Loucy (cell line): ENCODE measurements around the gene CALCB.

Source experiments
- EZH2phosphoT487 ChIP-seq: fragments of 200-600 bp; IDR thresholded peaks from 2 replicates; pipeline ENCODE4 v1.6.1; 2018; ENCODE audit warnings: antibody characterized with exemption, mild to moderate bottlenecking, moderate library complexity, borderline replicate concordance
- TF ChIP-seq, protein P1 (sequence below): fragments of 200-600 bp; sonication (generic); conservative IDR thresholded peaks from 2 replicates; pipeline ENCODE4 v1.5.1; 2014; ENCODE audit warnings: mild to moderate bottlenecking, antibody characterized with exemption, low read length

- TF ChIP-seq, protein P1, sequence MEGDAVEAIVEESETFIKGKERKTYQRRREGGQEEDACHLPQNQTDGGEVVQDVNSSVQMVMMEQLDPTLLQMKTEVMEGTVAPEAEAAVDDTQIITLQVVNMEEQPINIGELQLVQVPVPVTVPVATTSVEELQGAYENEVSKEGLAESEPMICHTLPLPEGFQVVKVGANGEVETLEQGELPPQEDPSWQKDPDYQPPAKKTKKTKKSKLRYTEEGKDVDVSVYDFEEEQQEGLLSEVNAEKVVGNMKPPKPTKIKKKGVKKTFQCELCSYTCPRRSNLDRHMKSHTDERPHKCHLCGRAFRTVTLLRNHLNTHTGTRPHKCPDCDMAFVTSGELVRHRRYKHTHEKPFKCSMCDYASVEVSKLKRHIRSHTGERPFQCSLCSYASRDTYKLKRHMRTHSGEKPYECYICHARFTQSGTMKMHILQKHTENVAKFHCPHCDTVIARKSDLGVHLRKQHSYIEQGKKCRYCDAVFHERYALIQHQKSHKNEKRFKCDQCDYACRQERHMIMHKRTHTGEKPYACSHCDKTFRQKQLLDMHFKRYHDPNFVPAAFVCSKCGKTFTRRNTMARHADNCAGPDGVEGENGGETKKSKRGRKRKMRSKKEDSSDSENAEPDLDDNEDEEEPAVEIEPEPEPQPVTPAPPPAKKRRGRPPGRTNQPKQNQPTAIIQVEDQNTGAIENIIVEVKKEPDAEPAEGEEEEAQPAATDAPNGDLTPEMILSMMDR = no peak
- TF ChIP-seq EZH2phosphoT487 = no peak
Measured at GRCh38 chr11:15028379-15028778, 45.0 kb upstream of the CALCB start.
